PC-3 (cell line): ENCODE results near the gene SMIM44. TPM values are rescaled to one million over a fixed set of nuclear protein-coding genes. Genes with fewer than 3 reads are reported as not detected.
"Not testable (repeated sequence)": the region's sequence is repeated elsewhere in the genome, so short reads cannot be mapped to it uniquely, and the experiment has no call there.

Source experiments
- ATAC-seq: fragments of 200-7000 bp; cut with Tn5 transposase; 2 replicates; pipeline ENCODE4 v1.9.1; 2020; ENCODE audit warnings: mild to moderate bottlenecking, moderate library complexity
- BruUV-seq: library from RNA; stranded (reverse); fragments of 400-500 nt; replicated peaks from 2 replicates; lab custom pipeline; 2021; lab: Mats Ljungman, UMichigan
- CTCF ChIA-PET: fragments of 300-600 bp; sonication (Branson Sonifier 250); formaldehyde crosslinking; loops from one replicate; lab custom pipeline; 2022; ENCODE audit warnings: antibody characterized with exemption; lab: Charles Lee
- POLR2A ChIA-PET: fragments of 300-600 bp; sonication (Branson Sonifier 250); formaldehyde crosslinking; loops from one replicate; lab custom pipeline; 2022; ENCODE audit warnings: antibody characterized with exemption; ENCODE audit not compliant: unreplicated experiment; lab: Charles Lee
- DNase-seq: peaks from one replicate; pipeline ENCODE4 v3.0.0-alpha.2; 2015
- H2AFZ ChIP-seq: fragments of 300-600 bp; sonication (generic); 2 replicates; pipeline ENCODE4 v1.6.0; 2016; ENCODE audit warnings: antibody characterized with exemption, low read length
- H3F3A ChIP-seq: fragments of 300-600 bp; sonication (generic); one replicate; pipeline ENCODE4 v1.6.0; 2017; ENCODE audit warnings: antibody characterized with exemption, low read length, control low read depth, mild to moderate bottlenecking; ENCODE audit not compliant: unreplicated experiment
- H3K27ac ChIP-seq: fragments of 300-600 bp; sonication (generic); 2 replicates; pipeline ENCODE4 v1.5.1; 2016; ENCODE audit warnings: mild to moderate bottlenecking, low read length
- H3K27me3 ChIP-seq: fragments of 300-600 bp; sonication (generic); 2 replicates; pipeline ENCODE4 v1.6.1; 2016; ENCODE audit warnings: low read length, mixed read lengths
- H3K36me3 ChIP-seq: fragments of 300-600 bp; sonication (generic); 2 replicates; pipeline ENCODE4 v1.6.1; 2016; ENCODE audit warnings: low read depth, mixed run types, low read length, mixed read lengths
- H3K4me1 ChIP-seq: fragments of 300-600 bp; sonication (generic); 2 replicates; pipeline ENCODE4 v1.5.1; 2016; ENCODE audit warnings: low read length; ENCODE audit not compliant: insufficient read depth
- H3K4me2 ChIP-seq: fragments of 300-600 bp; sonication (generic); 2 replicates; pipeline ENCODE4 v1.6.0; 2016; ENCODE audit warnings: low read length
- H3K4me3 ChIP-seq: fragments of 300-600 bp; sonication (generic); 2 replicates; pipeline ENCODE4 v1.5.1; 2016; ENCODE audit warnings: mild to moderate bottlenecking, low read length, mixed read lengths
- H3K79me2 ChIP-seq: fragments of 300-600 bp; sonication (generic); 2 replicates; pipeline ENCODE4 v1.6.1; 2017; ENCODE audit warnings: low read length, mixed read lengths
- H3K9ac ChIP-seq: fragments of 300-600 bp; sonication (generic); 2 replicates; pipeline ENCODE4 v1.6.0; 2016; ENCODE audit warnings: mild to moderate bottlenecking, low read length
- H3K9me2 ChIP-seq: fragments of 300-600 bp; sonication (generic); replicated peaks from 2 replicates; pipeline ENCODE4 v1.6.1; 2016; ENCODE audit warnings: mixed run types, low read length, mixed read lengths
- H3K9me3 ChIP-seq: fragments of 300-600 bp; sonication (generic); 2 replicates; pipeline ENCODE4 v1.6.1; 2016; ENCODE audit warnings: low read length, mixed read lengths
- H4K20me1 ChIP-seq: fragments of 300-600 bp; sonication (generic); 2 replicates; pipeline ENCODE4 v1.6.1; 2016; ENCODE audit warnings: low read length, mixed read lengths
- EZH2 ChIP-seq: fragments of 300-600 bp; sonication (generic); IDR thresholded peaks from one replicate; pipeline ENCODE4 v1.6.1; 2017; ENCODE audit warnings: antibody characterized with exemption, mild to moderate bottlenecking, low read length; ENCODE audit not compliant: unreplicated experiment
- EZH2phosphoT487 ChIP-seq: fragments of 300-600 bp; sonication (generic); IDR thresholded peaks from 2 replicates; pipeline ENCODE4 v1.6.1; 2018; ENCODE audit warnings: mild to moderate bottlenecking, antibody characterized with exemption, low read length, borderline replicate concordance
- intact Hi-C: fragments of 100-400 bp; cut with micrococcal nuclease; formaldehyde crosslinking; loops from 2 replicates; pipeline ENCODE4 v1.9.0; 2023
- total RNA-seq: library from RNA; depleted of rRNA; stranded (reverse); fragments of >200 nt; gene quantifications from 2 replicates; pipeline ENCODE4 v1.2.3, GENCODE V29; 2014
- TF ChIP-seq, protein P1 (sequence below): fragments of 300-600 bp; sonication (generic); conservative IDR thresholded peaks from 2 replicates; pipeline ENCODE4 v1.5.1; 2017; ENCODE audit warnings: antibody characterized with exemption, low read depth, mild to moderate bottlenecking, low read length

The SMIM44 gene
- total RNA-seq, 1 experiment from 2014 or later = not detected

DNA sequence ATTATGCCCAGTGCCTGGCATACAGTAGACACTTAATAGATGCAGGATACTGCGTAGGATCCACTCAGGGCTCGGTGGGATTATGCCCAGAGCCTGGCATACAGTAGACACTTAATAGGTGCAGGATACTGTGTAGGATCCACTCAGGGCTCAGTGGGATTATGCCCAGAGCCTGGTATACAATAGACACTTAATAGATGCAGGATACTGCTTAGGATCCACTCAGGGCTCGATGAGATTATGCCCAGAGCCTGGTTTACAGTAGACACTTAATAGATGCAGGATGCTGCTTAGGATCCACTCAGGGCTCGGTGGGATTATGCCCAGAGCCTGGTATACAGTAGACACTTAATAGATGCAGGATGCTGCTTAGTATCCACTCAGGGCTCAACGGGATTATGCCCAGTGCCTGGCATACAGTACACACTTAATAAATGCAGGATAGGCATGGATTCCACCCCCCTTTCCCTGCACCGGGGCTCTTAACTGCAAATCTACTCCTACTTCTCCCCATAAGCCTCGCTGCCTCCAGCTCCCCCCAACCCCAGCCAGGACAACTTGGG, 27.8 kb downstream of the SMIM44 start:
- no peaks in the 10 kb centered on the region for H3K9me2 ChIP-seq
- no TSS peak for BruUV-seq
- DNase-seq = no peak
- ATAC-seq = no peak
- no peak overlapping the region for H2AFZ ChIP-seq
- ChIA-PET CTCF (no interaction called here), POLR2A (no interaction called here)
- TF ChIP-seq EZH2phosphoT487 = no peak
- TF ChIP-seq EZH2 = no peak
- TF ChIP-seq, protein P1, sequence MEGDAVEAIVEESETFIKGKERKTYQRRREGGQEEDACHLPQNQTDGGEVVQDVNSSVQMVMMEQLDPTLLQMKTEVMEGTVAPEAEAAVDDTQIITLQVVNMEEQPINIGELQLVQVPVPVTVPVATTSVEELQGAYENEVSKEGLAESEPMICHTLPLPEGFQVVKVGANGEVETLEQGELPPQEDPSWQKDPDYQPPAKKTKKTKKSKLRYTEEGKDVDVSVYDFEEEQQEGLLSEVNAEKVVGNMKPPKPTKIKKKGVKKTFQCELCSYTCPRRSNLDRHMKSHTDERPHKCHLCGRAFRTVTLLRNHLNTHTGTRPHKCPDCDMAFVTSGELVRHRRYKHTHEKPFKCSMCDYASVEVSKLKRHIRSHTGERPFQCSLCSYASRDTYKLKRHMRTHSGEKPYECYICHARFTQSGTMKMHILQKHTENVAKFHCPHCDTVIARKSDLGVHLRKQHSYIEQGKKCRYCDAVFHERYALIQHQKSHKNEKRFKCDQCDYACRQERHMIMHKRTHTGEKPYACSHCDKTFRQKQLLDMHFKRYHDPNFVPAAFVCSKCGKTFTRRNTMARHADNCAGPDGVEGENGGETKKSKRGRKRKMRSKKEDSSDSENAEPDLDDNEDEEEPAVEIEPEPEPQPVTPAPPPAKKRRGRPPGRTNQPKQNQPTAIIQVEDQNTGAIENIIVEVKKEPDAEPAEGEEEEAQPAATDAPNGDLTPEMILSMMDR = no peak
- no peaks in the 10 kb centered on the region for H3K27me3 ChIP-seq
- intact Hi-C loops = no loop called here
- no peak overlapping the region for H3K4me3 ChIP-seq
- H3K36me3 ChIP-seq = peaks cover 5% of the 10 kb centered on the region; the same call in 1 of the 2 replicates
- H4K20me1 ChIP-seq = no peaks in the 10 kb centered on the region
- no peak overlapping the region for H3K27ac ChIP-seq
- H3K79me2 ChIP-seq = no peaks in the 10 kb centered on the region
- peaks cover 8% of the 10 kb centered on the region for H3K4me1 ChIP-seq
- H3K9ac ChIP-seq = no peak overlapping the region
- no peaks in the 10 kb centered on the region for H3F3A ChIP-seq
- no peak overlapping the region for H3K4me2 ChIP-seq
- no peaks in the 10 kb centered on the region for H3K9me3 ChIP-seq

DNA sequence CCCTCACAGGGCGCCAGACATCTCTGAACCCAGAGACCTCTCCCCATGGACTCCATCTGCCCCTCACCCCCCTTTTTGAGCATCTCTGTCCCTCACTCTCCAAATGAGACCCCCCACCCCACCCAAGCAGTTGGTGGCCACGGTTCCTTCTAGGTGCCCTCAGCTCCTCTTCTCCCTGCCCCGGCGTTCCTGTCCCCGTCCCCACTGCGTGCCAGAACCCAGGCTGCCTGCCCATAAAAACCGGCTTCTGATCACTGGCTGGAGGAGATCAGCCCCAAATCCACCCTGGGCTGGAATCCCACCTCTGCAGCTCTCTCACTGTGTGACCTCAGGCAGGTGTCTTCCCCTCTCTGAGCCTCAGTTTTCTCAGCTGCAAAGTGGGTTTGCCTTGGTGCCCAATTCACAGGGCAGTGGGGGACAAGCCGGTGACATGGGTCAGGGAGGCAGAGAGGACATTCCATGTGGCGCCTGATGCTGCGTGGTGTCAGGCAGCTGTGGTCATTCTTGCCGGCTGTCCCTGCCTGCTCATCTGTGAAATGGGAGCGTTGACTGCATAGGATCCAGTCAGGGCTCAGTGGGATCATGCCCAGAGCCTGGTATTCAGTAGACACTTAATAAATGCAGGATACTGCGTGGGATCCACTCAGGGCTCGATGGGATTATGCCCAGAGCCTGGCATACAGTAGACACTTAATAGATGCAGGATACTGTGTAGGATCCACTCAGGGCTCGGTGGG, 28.4 kb downstream of the SMIM44 start:
- no peak for TF ChIP-seq EZH2
- no peak for TF ChIP-seq EZH2phosphoT487
- TF ChIP-seq, protein P1 = no peak
- CTCF ChIA-PET = no interaction called here
- Histone ChIP-seq H3K27ac (no peak overlapping the region), H3K4me3 (no peak overlapping the region), H2AFZ (no peak overlapping the region), H4K20me1 (no peaks in the 10 kb centered on the region), H3K9ac (no peak overlapping the region), H3K4me1 (peaks cover 9% of the 10 kb centered on the region), H3K9me2 (no peaks in the 10 kb centered on the region), H3K9me3 (no peaks in the 10 kb centered on the region), H3K4me2 (no peak overlapping the region), H3K27me3 (no peaks in the 10 kb centered on the region), H3F3A (no peaks in the 10 kb centered on the region), H3K79me2 (no peaks in the 10 kb centered on the region), H3K36me3 (peaks cover 5% of the 10 kb centered on the region; the same call in 1 of the 2 replicates)
- intact Hi-C loops = no loop called here
- POLR2A ChIA-PET = no interaction called here
- ATAC-seq (no peak), DNase-seq (no peak)
- BruUV-seq = no TSS peak

GRCh38 chr19:3453840-3454239, 29.4 kb downstream of the SMIM44 start:
- Histone ChIP-seq H3K9me2 (no peaks in the 10 kb centered on the region), H3K79me2 (no peaks in the 10 kb centered on the region), H3K9ac (no peak overlapping the region), H4K20me1 (no peaks in the 10 kb centered on the region), H3K4me2 (no peak overlapping the region), H3K9me3 (no peaks in the 10 kb centered on the region), H3K36me3 (peaks cover 5% of the 10 kb centered on the region; the same call in 1 of the 2 replicates), H3F3A (no peaks in the 10 kb centered on the region), H3K27ac (no peak overlapping the region), H2AFZ (no peak overlapping the region), H3K27me3 (no peaks in the 10 kb centered on the region), H3K4me3 (no peak overlapping the region), H3K4me1 (peaks cover 9% of the 10 kb centered on the region)
- ATAC-seq (no peak), DNase-seq (no peak)
- intact Hi-C loops = no loop called here
- CTCF ChIA-PET = no interaction called here
- no TSS peak for BruUV-seq
- TF ChIP-seq EZH2 = no peak
- TF ChIP-seq, protein P1 = no peak
- TF ChIP-seq EZH2phosphoT487 = no peak
- POLR2A ChIA-PET = no interaction called here

DNA sequence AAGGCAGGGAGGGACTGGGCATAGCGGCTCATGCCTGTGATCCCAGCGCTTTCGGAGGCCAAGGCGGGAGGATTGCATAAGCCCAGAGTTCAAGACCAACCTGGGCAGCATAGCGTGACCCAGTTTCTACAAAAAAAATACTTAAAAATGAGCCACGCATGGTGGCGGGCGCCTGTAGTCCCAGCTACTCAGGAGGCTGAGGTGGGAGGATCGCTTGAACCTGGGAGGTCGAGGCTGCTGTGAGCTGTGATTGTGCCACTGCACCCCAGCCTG, 30.4 kb downstream of the SMIM44 start:
- H3K79me2 ChIP-seq, ATAC-seq, POLR2A ChIA-PET, H4K20me1 ChIP-seq, H3K4me1 ChIP-seq, BruUV-seq, H3K27me3 ChIP-seq, H2AFZ ChIP-seq, H3K4me3 ChIP-seq, CTCF ChIA-PET, H3F3A ChIP-seq, H3K9ac ChIP-seq, intact Hi-C loops, H3K27ac ChIP-seq, H3K9me3 ChIP-seq, H3K9me2 ChIP-seq, DNase-seq, H3K4me2 ChIP-seq, H3K36me3 ChIP-seq: not testable (repeated sequence)
